HG03469 (cell line): ENCODE measurements around the gene ZNF44.

Source experiments
- ATAC-seq: cut with Tn5 transposase; IDR thresholded peaks from one replicate; pipeline ENCODE4 v1.9.1; 2021; ENCODE audit warnings: mild to moderate bottlenecking, moderate library complexity, moderate number of reproducible peaks; ENCODE audit not compliant: unreplicated experiment

ZNF44 gene

GRCh38 chr19:12265921-12266704 lies 28.6 kb downstream of the ZNF44 start:
- ATAC-seq: no peak

GRCh38 chr19:12261554-12261953 lies 33.1 kb downstream of the ZNF44 start:
- ATAC-seq: no peak

- ATAC-seq: no peak
Observed at GRCh38 chr19:12260861-12261260, 33.8 kb downstream of the ZNF44 start.

DNA sequence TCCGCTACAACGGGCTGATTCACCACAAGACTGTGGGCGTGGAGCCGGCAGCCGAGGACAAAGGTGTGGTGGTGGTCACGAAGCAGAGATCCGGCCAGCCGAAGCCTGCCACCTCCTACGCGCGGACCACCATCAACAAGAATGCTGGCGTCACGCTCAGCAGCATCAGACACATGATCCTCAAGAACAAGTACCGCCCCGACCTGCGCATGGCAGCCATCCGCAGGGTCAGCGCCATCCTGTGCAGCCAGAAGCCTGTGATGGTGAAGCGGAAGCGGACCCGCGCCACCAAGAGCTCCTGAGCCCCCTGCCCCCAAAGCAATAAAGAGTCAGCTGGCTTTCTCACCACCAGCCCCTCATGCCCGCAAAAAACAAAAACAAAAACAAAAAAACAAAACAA lies 34.4 kb downstream of the ZNF44 start:
- ATAC-seq: no peak

GRCh38 chr19:12255372-12255771 lies 39.3 kb downstream of the ZNF44 start:
- no peak for ATAC-seq

DNA sequence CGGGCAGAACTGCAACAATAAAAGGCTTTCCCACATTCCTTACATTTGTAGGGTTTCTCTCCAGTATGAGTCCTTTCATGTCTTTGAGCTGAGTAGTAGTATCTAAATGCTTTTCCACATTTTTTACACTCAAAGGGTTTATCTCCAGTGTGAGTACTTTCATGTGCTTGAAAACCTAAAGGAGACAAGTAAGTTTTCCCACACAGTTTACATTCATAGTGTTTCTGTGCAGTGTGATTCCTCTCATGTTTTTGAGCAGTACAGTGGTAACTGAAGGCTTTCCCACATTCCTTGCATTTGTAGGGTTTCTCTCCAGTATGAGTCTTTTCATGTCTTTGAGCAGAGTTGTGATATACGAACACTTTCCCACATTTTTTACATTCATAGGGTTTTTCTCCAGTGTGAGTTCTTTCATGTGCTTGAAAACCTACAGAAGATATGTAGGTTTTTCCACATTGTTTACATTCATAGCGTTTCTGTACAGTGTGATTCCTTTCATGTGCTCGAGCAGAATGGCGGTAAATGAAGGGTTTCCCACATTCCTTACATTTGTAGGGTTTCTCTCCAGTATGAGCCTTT lies 47.0 kb downstream of the ZNF44 start:
- no peak for ATAC-seq

DNA sequence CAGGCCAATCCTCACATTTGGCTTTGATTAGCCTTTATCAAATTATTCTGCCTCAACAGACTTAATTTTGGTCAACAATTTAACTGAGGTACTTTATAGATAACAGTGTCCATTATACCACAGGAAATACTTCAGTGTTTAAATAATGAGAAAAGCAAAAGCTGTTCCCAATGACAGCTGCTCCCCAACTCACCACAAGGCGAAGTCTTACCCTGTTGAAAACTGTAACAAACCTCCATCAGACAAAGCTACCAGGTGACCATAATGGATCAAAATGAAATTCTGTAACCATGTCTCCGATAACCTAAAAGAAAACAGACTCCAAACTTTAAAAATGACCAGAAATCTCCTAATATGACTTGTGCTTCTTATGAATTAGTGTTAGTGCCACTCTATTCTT lies 50.3 kb downstream of the ZNF44 start:
- no peak for ATAC-seq

DNA sequence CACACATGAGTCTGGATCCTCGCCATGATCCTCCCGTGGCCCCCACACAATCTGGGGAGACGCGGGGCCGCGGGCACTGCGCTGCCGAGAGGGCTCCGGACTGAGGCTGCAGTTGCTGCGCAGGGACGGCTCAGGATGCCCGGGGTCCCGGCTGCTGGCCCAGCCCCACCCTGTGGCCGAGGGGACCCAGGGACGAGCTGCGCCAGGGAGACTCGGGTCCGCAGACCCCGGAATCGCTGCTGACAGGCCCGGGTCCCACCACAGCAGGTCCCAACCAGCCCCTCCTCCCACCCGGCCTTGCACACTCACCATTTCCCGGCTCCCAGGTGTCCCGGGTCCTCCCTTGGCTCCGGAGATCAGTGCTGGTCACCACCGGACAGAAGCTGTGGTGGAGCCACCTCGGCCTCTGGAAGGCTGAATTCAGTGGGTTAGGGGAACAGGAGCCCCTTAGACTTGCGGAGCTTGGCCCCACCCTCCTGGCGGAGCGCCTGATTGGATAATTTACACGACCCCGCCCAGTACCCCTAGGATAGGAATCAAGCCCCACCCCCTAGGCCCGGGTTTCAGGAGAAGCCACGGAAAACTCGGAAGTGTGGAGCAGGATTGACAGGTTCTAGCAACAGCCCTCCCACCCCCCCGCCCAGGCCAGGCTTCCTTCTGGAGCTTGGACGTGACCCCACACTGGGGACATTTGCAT lies 57.4 kb downstream of the ZNF44 start:
- no peak for ATAC-seq

DNA sequence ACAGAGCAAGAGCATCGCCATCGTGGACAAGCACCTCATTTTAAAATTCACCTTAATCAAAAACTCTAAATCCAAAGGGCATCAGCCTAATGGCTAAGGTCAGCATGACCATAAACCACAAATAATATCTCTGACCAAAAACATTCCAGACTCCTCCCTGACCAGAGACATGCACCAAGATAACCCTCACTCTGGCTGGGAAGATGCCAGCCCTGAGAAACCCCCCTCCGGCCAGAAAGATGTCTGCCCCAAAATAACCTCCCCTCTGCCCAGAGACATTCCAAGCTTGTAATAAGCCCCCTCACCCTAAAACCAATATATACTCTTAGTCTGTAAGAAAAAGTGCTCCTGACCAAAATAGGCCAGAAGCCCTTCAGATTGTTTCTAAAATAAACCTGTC lies 61.7 kb downstream of the ZNF44 start:
- ATAC-seq: no peak

- no peak for ATAC-seq
Observed at GRCh38 chr19:12230751-12231733, 63.6 kb downstream of the ZNF44 start.

- ATAC-seq: no peak
Observed at GRCh38 chr19:12229990-12230389, 64.7 kb downstream of the ZNF44 start.

GRCh38 chr19:12224676-12225075 lies 70.0 kb downstream of the ZNF44 start:
- ATAC-seq: no peak

DNA sequence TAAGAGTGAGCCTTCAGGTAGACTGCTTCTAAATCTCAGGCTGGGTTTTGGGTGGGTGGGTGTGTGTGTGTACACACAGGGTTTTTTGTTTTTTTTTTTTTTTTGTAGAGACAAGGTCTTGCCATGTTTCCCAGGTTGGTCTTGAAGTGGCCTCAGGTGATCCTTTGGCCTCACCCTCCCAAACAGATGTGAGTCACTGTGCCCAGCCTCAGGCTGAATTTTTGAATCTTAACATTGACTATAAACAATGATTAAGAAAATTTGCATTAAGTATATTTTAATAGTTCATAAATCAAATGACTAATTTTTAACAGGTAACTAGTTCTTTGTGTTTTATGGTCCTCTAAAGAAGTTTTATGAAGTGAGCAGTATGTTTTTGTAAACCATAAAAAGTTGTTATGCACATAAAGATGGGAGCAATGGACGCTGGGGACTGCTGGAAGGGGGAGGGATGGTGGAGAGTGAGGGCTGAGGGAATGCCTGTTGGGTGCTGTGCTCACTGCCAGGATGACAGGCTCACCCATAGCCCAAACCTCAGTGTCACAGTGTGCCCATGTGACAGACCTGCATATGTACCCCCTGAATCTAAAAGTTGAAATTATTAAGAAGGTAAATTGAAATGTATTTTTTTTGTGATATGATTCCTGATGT lies 71.6 kb downstream of the ZNF44 start:
- ATAC-seq: no peak
